Keratinocyte (primary cell): ENCODE data around the gene TRAP1.

Experiments used
- CTCF ChIP-seq, 3 experiments: IDR thresholded peaks in 1 of 3; conservative IDR thresholded peaks in 1 of 3; optimal IDR thresholded peaks in 1 of 3; 2 replicates in 2 of 3; 3 replicates in 1 of 3; pipeline versions ENCODE3 to v1.5.1; 2011; ENCODE audit warnings: low read length in 3 of 3, mild to moderate bottlenecking in 3 of 3, moderate library complexity in 2 of 3, control low read depth in 1 of 3, inconsistent platforms in 1 of 3; ENCODE audit not compliant: insufficient read depth in 2 of 3; ENCODE audit errors: extremely low read depth in 1 of 3
- EZH2 ChIP-seq: IDR thresholded peaks from one replicate; pipeline ENCODE4 v1.6.1; 2012; ENCODE audit warnings: inconsistent platforms, mild to moderate bottlenecking, low read length, moderate library complexity

GRCh38 chr16:3718019-3718391, 681 bp upstream of the TRAP1 start:
- TF ChIP-seq EZH2 (no peak), CTCF (optimal IDR thresholded peaks at IDR 0.05 in 1 of 3, IDR thresholded peaks at IDR 0.05 in 1 of 3, conservative IDR thresholded peaks at IDR 0.05 in 1 of 3; ENCODE audit: extremely low read depth in 1 of 3, insufficient read depth in 2 of 3, low read length in 3 of 3) (no peak)
